Uterus (tissue), 4 donors: Measurements from ENCODE around the gene ATP8B1. TPM values are rescaled to one million over a fixed set of nuclear protein-coding genes. Genes with fewer than 3 reads are reported as not detected.

Source experiments
- DNase-seq, 2 donors: peaks; one replicate each; pipeline ENCODE4 v3.0.0-alpha.2; 2019 to 2020
- H3K27ac ChIP-seq, 2 donors: fragments of 200-600 bp; sonication (generic); 1 replicate in 1 of 2; 2 replicates in 1 of 2; pipeline ENCODE4 v1.5.1; 2016 to 2018
- H3K27me3 ChIP-seq, 2 donors: fragments of 200-600 bp; sonication (generic); one replicate each; pipeline ENCODE4 v1.5.1; 2018 to 2019; ENCODE audit warnings: control low read depth in 1 of 2
- H3K36me3 ChIP-seq, 2 donors: fragments of 200-600 bp; sonication (generic); one replicate each; pipeline ENCODE4 v1.5.1; 2019; ENCODE audit warnings: control low read depth in 1 of 2
- H3K4me1 ChIP-seq, 2 donors: fragments of 200-600 bp; sonication (generic); one replicate each; pipeline ENCODE4 v1.5.1; 2018 to 2019; ENCODE audit warnings: control low read depth in 1 of 2
- H3K4me3 ChIP-seq, 2 donors: fragments of 200-600 bp; sonication (generic); 1 replicate in 1 of 2; 2 replicates in 1 of 2; pipeline ENCODE4 v1.5.1; 2018 to 2019; ENCODE audit warnings: mild to moderate bottlenecking in 1 of 2
- H3K9me3 ChIP-seq, 2 donors: fragments of 200-600 bp; sonication (generic); one replicate each; pipeline ENCODE4 v1.5.1; 2019; ENCODE audit warnings: control low read depth in 1 of 2
- POLR2A ChIP-seq, 2 donors: fragments of 450-650 bp; IDR thresholded peaks; one replicate each; pipeline ENCODE4 v1.6.1; 2016; ENCODE audit warnings: antibody characterized with exemption in 2 of 2, mild to moderate bottlenecking in 1 of 2, moderate library complexity in 1 of 2
- intact Hi-C: fragments of 100-400 bp; cut with DNase I; formaldehyde crosslinking; loops from one replicate; pipeline ENCODE4 v1.15.1; 2023; ENCODE audit warnings: low total_unique reads
- total RNA-seq, 4 donors: library from RNA; depleted of rRNA in 3 of 4; stranded (reverse); fragments of >200 nt in 3 of 4; gene quantifications; one replicate each; pipeline versions ENCODE4 v1.1.0 to v1.2.4, GENCODE V29; 2014 to 2023
- TF ChIP-seq, protein P1 (sequence below), 4 experiments: fragments of 200-600 bp in 2 of 4; fragments of 450-650 bp in 2 of 4; sonication (generic) in 2 of 4; IDR thresholded peaks; one replicate each; pipeline ENCODE4 v1.5.1; 2016 to 2019; ENCODE audit warnings: antibody characterized with exemption in 4 of 4, mild to moderate bottlenecking in 2 of 4, moderate library complexity in 1 of 4
- donor health status: DM: yes; HTN: yes; CAD: no.

The ATP8B1 gene
- total RNA-seq, 4 donors from 2014 or later = 18.4 to 24.9 (median 22.1) TPM

DNA sequence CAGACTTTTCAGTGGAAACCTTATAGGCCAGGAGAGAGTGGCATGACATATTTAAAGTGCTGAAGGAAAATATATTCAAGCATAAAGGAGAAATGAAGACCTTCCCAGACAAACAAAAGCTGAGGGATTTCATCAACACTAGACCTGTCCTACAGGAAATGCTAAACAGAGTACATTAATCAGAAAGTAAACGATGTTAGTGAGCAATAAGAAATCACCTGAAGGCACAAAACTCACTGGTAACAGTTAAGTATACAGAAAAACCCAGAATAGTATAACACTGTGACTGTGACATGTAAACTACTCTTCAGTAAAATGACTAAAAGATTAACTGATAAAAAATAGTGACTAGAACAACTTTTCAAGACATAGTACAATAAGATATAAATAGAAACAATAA, 87.4 kb downstream of the ATP8B1 start:
- no peaks in the 10 kb centered on the region for H3K36me3 ChIP-seq
- TF ChIP-seq POLR2A (IDR thresholded peaks at IDR 0.05) = no peak
- TF ChIP-seq, protein P1, sequence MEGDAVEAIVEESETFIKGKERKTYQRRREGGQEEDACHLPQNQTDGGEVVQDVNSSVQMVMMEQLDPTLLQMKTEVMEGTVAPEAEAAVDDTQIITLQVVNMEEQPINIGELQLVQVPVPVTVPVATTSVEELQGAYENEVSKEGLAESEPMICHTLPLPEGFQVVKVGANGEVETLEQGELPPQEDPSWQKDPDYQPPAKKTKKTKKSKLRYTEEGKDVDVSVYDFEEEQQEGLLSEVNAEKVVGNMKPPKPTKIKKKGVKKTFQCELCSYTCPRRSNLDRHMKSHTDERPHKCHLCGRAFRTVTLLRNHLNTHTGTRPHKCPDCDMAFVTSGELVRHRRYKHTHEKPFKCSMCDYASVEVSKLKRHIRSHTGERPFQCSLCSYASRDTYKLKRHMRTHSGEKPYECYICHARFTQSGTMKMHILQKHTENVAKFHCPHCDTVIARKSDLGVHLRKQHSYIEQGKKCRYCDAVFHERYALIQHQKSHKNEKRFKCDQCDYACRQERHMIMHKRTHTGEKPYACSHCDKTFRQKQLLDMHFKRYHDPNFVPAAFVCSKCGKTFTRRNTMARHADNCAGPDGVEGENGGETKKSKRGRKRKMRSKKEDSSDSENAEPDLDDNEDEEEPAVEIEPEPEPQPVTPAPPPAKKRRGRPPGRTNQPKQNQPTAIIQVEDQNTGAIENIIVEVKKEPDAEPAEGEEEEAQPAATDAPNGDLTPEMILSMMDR (IDR thresholded peaks at IDR 0.05) = no peak
- no peaks in the 10 kb centered on the region for H3K9me3 ChIP-seq
- H3K27me3 ChIP-seq = no peaks in the 10 kb centered on the region
- intact Hi-C loops = no loop called here
- no peak overlapping the region for H3K4me3 ChIP-seq
- H3K27ac ChIP-seq = no peak overlapping the region
- peaks cover 0 to 8% of the 10 kb centered on the region in 2 donors for H3K4me1 ChIP-seq
- DNase-seq = no peak

DNA sequence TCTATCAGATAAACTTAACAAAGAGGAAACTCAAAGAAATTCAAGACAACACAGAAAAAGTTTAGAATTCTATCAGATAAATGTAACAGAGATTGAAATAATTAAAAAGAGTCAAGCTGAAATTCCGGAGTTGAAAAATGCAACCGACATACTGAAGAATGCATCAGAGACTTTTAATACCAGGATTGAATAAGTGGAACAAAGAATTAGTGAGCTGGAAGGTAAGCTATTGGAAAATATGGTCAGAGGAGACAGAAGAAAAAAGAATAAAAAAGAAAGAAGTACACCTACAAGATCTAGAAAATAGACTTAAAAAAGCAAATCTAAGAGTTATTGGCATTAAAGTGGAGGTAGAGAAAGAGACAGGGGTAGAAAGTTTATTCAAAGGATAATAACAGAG, 88.0 kb downstream of the ATP8B1 start:
- H3K27me3 ChIP-seq = no peaks in the 10 kb centered on the region
- DNase-seq = no peak
- H3K27ac ChIP-seq = no peak overlapping the region
- intact Hi-C loops = no loop called here
- TF ChIP-seq POLR2A (IDR thresholded peaks at IDR 0.05) = no peak
- TF ChIP-seq, protein P1 (IDR thresholded peaks at IDR 0.05) = no peak
- H3K36me3 ChIP-seq = no peaks in the 10 kb centered on the region
- peaks cover 0 to 8% of the 10 kb centered on the region in 2 donors for H3K4me1 ChIP-seq
- no peaks in the 10 kb centered on the region for H3K9me3 ChIP-seq
- H3K4me3 ChIP-seq = no peak overlapping the region

DNA sequence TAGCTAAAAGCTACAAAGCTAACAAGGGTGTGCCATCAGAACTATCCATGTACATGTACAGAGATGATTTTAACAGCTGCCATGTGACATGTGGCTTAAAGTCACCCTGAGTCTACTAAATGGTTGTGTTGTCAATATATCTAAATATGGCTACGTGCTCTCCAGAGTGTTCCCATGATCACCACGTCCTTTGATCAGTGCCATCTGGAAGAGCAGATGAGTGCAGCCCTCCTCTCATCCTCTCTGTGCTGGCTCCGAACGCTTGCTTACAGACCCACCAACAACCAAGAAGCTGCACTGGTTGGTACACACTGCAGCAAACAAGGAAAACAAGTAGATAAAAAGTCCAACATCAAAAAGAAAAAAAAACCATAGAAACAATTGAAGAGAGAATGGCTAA, 92.9 kb downstream of the ATP8B1 start:
- TF ChIP-seq, protein P1 (IDR thresholded peaks at IDR 0.05) = no peak
- TF ChIP-seq POLR2A (IDR thresholded peaks at IDR 0.05) = no peak
- Histone ChIP-seq H3K9me3 (no peaks in the 10 kb centered on the region), H3K4me1 (peaks cover 0 to 8% of the 10 kb centered on the region in 2 donors), H3K4me3 (no peak overlapping the region), H3K36me3 (no peaks in the 10 kb centered on the region), H3K27me3 (no peaks in the 10 kb centered on the region), H3K27ac (no peak overlapping the region)
- no peak for DNase-seq
- intact Hi-C loops = no loop called here

DNA sequence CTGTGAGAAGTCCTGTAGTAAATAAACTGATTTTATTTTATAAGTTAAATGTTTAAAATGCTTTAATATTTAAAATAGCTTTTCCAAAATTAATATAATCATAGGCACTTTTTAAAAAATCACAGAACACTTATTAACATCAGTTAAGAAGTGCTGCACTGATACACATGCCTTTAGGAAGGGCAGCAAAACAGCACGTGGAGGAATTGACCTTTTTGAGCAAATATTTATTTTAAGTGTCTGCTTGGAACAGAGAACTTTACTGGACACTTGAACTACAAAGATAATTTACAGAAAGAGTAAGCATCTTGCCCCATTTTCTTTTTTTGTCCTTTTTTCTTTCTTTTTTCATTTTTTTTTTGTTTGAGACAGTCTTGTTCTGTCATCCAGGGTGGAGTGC, 93.8 kb downstream of the ATP8B1 start:
- Histone ChIP-seq H3K27me3 (no peaks in the 10 kb centered on the region), H3K4me3 (no peak overlapping the region), H3K27ac (no peak overlapping the region), H3K4me1 (peaks cover 0 to 8% of the 10 kb centered on the region in 2 donors), H3K9me3 (no peaks in the 10 kb centered on the region), H3K36me3 (no peaks in the 10 kb centered on the region)
- no peak for DNase-seq
- TF ChIP-seq, protein P1 (IDR thresholded peaks at IDR 0.05) = no peak
- no peak for TF ChIP-seq POLR2A (IDR thresholded peaks at IDR 0.05)
- intact Hi-C loops = no loop called here

DNA sequence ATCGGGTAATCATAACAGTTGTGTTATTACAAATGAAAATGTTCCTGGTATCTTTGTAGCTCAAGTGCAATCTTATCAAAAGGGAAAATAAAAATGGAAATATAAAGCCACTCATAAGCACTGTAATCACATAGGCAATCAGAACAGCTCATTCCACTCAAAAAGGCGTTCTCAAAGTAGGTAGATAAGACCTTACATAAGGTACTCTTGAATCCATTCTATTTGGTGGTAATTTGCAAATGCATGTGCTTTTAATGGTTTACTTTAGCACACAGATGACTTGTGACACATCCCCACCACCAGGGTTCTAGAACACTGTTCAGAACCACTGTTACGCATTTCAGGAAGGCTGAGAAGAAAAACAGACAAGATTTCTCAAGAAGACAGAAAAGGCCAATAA, 94.8 kb downstream of the ATP8B1 start:
- no peak overlapping the region for H3K4me3 ChIP-seq
- no peak for DNase-seq
- no peaks in the 10 kb centered on the region for H3K36me3 ChIP-seq
- intact Hi-C loops = no loop called here
- H3K27me3 ChIP-seq = no peaks in the 10 kb centered on the region
- peaks cover 0 to 8% of the 10 kb centered on the region in 2 donors for H3K4me1 ChIP-seq
- no peaks in the 10 kb centered on the region for H3K9me3 ChIP-seq
- TF ChIP-seq, protein P1 (IDR thresholded peaks at IDR 0.05) = no peak
- no peak for TF ChIP-seq POLR2A (IDR thresholded peaks at IDR 0.05)
- H3K27ac ChIP-seq = no peak overlapping the region
